GM12892 (cell line): ENCODE results near the gene STPG3.

Experiments
- POLR2A ChIP-seq: IDR thresholded peaks from 2 replicates; pipeline ENCODE4 v1.6.1; 2011; ENCODE audit warnings: low read depth, low read length, control low read depth
- POLR2AphosphoS5 ChIP-seq: IDR thresholded peaks from 2 replicates; pipeline ENCODE4 v1.6.1; 2011; ENCODE audit warnings: low read depth, low read length, control low read depth
- TAF1 ChIP-seq: IDR thresholded peaks from 2 replicates; pipeline ENCODE4 v1.6.1; 2011; ENCODE audit warnings: low read depth, mild to moderate bottlenecking, control low read depth, low read length, borderline replicate concordance

- TF ChIP-seq POLR2AphosphoS5 = no peak
- no peak for TF ChIP-seq POLR2A
- no peak for TF ChIP-seq TAF1
These were observed 17.6 kb downstream of the STPG3 start for GRCh38 chr9:137268538-137269201.
